IPS DF 19.7 (cell line): Measurements from ENCODE around the gene F13A1.

Experiments used
- DNase-seq: peaks from one replicate; pipeline ENCODE4 v3.0.0-alpha.2; 2013; ENCODE audit warnings: low read depth, low spot score

F13A1 gene

GRCh38 chr6:6319952-6320811 lies at the start of gene F13A1:
F13A1 (minus strand) TSS chr6:6320662; CDS start chr6:6318664, 1,998 bp downstream.
- no peak for DNase-seq

GRCh38 chr6:6368684-6369052 lies 48.2 kb upstream of the F13A1 start:
- DNase-seq: no peak

- no peak for DNase-seq
Observed at GRCh38 chr6:6368040-6368683, 47.7 kb upstream of the F13A1 start.

- DNase-seq: no peak
Observed at GRCh38 chr6:6366803-6367202, 46.3 kb upstream of the F13A1 start.

- DNase-seq: no peak
Observed at GRCh38 chr6:6365242-6365641, 44.8 kb upstream of the F13A1 start.

GRCh38 chr6:6362056-6362840 lies 41.8 kb upstream of the F13A1 start:
- DNase-seq: no peak

- no peak for DNase-seq
Observed at GRCh38 chr6:6357530-6357929, 37.1 kb upstream of the F13A1 start.

GRCh38 chr6:6357032-6357431 lies 36.6 kb upstream of the F13A1 start:
- DNase-seq: no peak

GRCh38 chr6:6352772-6353171 lies 32.3 kb upstream of the F13A1 start:
- DNase-seq: no peak

GRCh38 chr6:6351511-6352025 lies 31.1 kb upstream of the F13A1 start:
- no peak for DNase-seq

- no peak for DNase-seq
Observed at GRCh38 chr6:6350696-6351095, 30.2 kb upstream of the F13A1 start.

GRCh38 chr6:6348256-6348655 lies 27.8 kb upstream of the F13A1 start:
- DNase-seq: no peak

GRCh38 chr6:6346427-6347023 lies 26.1 kb upstream of the F13A1 start:
- no peak for DNase-seq

GRCh38 chr6:6333501-6333900 lies 13.0 kb upstream of the F13A1 start:
- no peak for DNase-seq

- DNase-seq: no peak
Observed at GRCh38 chr6:6332811-6333244, 12.4 kb upstream of the F13A1 start.

GRCh38 chr6:6331946-6332601 lies 11.6 kb upstream of the F13A1 start:
- DNase-seq: no peak

GRCh38 chr6:6331393-6331792 lies 10.9 kb upstream of the F13A1 start:
- no peak for DNase-seq

GRCh38 chr6:6330407-6330806 lies 9.9 kb upstream of the F13A1 start:
- no peak for DNase-seq

- no peak for DNase-seq
Observed at GRCh38 chr6:6328451-6328850, 8.0 kb upstream of the F13A1 start.

GRCh38 chr6:6323352-6323751 lies 2.9 kb upstream of the F13A1 start:
- DNase-seq: no peak

GRCh38 chr6:6320901-6321300 lies 439 bp upstream of the F13A1 start:
- DNase-seq: no peak
